ENCODE results near the gene UTP4.

The UTP4 gene

DNA sequence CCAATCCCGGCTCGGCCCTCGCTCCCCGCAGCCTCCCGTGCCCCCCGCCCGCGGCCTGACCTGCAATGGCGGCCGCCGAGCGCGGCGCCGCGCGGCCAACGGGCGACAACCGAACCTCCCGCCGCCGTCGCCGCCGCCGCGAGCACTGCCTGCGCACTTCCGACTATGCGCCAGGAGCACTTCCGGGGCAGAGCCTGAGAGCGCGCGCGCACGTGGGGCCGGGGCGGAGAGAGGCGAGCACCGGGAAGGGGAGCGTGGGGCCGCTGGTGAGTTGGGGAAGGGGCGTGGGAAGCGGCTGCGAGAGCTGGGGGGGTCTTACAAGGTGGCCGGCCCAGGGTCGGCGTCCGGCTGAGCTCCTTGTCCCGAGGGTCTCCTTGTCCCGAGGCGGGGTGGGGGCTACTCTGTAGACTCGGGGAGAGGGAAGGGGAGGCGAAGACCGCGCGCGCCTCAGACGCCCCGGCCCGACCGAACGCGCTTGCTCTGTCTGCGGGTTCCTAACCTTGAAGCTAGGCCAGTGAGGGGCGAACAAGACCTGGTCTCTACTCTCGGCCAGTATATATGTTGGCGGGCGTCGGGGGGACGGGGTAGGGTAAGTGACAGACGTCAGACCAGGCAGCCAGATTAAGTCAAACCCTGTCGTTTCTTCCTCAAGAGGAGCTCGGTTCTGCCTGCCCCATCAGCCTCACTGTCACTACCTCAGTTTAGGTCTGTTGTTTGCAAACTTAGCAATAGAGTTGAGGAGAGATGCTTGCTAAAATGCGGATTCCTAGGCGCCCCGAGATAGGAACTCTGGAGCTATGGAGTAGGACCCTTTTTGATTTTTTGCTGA lies at the start of gene UTP4, which contains the start of gene CHTF8:
TSS of gene UTP4 (plus strand) at position 226 of the 829 bp plus-strand sequence. CDS start 811 bp downstream, outside the sequence.
TSS of gene CHTF8 (minus strand) at position 165 of the 829 bp plus-strand sequence. CDS start 11,130 bp downstream, outside the sequence.
- peak; percentile 74 to 88 (median 77) for DNase-seq (ENCODE audit: low read depth in 2 of 3, low spot score in 1 of 3)

DNA sequence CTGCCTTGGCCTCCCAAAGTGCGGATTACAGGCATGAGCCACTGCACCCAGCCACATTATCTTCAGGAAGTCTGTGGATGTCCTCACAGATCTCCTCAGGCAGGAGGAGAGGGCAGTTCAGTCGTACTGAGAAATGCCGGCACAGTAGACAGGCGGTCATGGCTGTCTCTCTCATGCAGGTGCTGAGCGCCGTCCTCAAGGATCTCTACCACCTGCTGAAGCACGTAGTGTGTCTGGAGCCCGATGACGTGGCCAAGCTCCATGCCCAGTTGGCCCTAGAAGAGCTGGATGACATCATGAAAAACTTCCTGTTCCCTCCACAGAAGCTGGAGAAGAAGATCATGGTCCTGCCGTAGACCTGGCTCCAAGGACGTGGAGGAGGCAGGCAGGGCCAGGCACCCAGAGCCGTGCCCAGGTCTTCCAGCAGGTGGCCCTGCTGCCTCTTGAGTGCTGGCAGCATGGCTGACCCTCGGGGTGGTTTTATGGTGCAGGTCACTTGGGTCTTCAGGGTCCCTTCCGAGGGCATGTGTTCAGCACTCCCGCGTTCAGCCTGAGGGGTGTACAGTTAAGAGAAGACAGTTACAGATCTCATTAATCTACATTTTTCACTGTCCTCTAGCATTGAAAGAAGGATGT lies 49.0 kb upstream of the UTP4 start:
- DNase-seq (ENCODE audit: low read depth in 2 of 3, low spot score in 1 of 3): no peak

DNA sequence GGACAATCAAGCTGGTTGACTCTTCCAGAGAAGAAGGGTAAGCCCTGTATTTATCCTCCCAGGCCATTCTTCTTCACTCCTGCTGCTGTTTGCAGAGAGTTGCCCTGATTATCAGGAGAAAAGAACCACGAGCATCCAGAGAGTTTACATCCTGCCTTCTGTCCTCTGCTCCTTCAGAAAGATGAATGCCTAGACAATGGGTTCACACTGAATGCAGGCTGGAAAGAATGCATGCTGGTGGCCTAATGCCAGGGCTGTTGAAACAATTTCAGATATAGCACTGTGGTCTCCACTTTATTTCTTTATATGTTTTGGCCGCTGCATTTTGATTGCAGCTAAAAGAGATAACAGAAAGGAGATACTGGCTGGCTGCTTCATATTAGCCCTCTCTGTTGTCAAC lies 48.2 kb upstream of the UTP4 start:
- no peak for DNase-seq (ENCODE audit: low read depth in 2 of 3, low spot score in 1 of 3)

DNA sequence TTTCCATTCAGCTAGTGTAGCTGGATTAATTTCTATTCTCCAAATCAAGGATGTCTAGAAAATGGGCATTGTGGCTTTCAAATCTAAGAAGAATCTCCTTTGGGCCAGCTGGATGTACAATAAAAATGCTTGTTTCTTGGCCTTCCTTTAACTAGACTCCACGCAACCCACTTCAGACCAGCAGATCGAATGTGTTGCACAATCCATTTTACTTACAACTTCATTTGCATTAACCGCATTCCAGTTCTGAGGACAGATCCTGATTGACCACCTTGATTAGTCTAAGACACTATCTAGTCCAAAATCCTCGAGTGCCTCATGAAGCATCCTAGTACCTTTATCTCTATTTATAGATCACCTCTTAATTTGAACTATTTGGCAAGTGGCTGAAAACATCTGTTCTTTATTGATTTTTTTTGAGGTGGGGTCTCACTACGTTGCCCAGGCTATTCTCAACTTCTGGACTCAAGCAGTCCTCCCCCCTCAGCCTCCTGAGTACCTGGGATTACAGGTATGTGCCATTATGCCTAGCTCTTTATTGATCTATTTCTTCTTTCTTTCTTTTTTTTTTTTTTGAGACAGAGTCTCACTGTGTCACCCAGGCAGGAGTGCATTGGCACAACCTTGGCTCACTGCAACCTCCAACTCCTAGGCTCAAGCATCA lies 47.3 kb upstream of the UTP4 start:
- no peak for DNase-seq (ENCODE audit: low read depth in 2 of 3, low spot score in 1 of 3)

- no peak for DNase-seq (ENCODE audit: low read depth in 2 of 3, low spot score in 1 of 3)
Measured at GRCh38 chr16:69087161-69087581, 45.3 kb upstream of the UTP4 start.

- DNase-seq (ENCODE audit: low read depth in 2 of 3, low spot score in 1 of 3): no peak
Measured at GRCh38 chr16:69088684-69089083, 43.8 kb upstream of the UTP4 start.

DNA sequence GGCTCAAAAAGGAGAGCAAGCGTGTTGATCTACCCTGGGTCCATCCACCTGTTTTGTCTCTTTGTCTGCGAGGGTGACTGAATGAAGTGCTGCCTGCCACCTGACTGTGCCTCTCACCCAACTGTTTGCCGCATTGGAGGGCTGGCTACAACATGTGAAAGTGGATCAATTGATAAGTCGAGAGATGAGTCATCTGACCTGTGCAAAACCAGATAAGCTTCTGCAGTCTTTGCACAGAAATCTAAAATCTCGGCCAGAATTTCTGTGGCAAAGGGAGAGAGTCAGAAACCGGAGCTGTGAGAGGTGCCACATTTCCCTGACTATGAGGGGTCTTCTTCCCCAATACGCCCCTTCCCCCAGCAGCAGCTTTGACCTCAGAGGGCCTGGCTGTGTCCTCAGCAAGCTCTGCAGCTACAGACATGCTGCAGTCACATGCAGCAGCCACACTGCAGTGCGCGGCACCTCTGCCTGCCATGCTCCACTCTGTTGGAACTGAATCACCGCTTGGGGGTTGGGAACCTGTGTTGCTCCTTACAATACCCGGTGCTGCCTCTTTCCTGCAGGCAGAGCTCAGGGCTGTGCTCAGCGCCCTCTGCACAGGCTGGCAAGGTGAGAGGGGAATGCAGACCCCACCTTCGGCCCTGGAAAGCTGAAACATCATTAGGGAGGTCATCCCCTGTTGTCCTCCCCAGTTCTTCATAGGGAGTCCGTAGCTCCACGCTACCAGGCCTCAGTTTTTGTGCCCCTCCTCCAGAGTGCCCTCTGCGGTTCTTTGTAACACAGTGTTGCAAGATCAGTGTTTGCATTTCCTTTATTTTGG lies 43.1 kb upstream of the UTP4 start:
- DNase-seq (ENCODE audit: low read depth in 2 of 3, low spot score in 1 of 3): peak in 1 of 3 donors; percentile 13

- no peak for DNase-seq (ENCODE audit: low read depth in 2 of 3, low spot score in 1 of 3)
Measured at GRCh38 chr16:69093974-69094373, 38.5 kb upstream of the UTP4 start.

DNA sequence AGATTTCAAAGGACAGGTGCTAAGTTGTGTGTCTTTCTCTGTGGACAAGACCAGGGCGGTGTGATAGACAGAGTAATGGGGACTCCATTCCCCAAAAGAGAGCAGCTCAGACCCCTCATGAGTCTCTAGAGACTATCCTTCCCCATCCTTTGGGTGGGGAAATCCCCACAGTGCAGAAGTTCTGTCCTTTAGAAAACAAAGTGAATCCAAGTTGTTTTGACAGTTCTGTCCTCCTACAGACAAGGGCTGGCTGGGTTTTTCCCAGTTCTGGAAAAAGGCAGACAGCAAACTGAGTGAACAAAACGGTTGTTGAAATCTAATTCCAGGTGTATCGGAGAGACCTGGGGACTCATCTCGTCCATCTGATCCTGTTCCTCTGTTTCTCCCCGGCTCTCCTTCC lies 37.9 kb upstream of the UTP4 start:
- no peak for DNase-seq (ENCODE audit: low read depth in 2 of 3, low spot score in 1 of 3)

- no peak for DNase-seq (ENCODE audit: low read depth in 2 of 3, low spot score in 1 of 3)
Measured at GRCh38 chr16:69095193-69095592, 37.3 kb upstream of the UTP4 start.

DNA sequence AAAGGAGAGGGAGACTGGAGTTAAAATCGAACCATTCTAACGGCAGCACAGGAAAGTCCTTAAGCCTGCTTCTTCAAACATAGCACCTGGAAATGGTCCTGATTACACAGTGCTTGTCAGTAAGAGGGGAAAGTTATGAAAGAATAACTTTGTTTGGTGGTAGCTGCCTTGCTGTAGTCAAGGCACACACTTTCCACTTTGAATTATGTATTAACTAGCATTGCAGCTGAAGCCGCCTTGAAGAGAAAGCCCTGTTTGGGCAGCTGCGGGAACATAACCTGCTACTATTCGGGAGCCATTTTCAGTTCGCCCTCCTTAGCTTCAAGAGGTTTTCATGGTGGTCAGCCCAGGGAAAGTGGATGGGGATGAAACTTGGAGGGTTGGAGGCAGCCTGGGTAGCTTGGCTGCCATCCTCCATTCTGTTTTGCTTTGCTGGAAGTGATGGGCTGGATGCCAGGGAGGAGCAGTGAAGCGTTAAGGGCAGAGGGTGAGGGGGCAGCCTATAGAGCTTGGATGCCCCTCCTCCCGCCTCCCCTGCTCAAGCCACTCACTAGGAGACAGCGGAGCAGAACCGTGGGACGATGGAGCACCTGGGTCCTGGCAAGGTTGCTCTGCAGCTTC lies 32.3 kb upstream of the UTP4 start:
- DNase-seq (ENCODE audit: low read depth in 2 of 3, low spot score in 1 of 3): no peak

DNA sequence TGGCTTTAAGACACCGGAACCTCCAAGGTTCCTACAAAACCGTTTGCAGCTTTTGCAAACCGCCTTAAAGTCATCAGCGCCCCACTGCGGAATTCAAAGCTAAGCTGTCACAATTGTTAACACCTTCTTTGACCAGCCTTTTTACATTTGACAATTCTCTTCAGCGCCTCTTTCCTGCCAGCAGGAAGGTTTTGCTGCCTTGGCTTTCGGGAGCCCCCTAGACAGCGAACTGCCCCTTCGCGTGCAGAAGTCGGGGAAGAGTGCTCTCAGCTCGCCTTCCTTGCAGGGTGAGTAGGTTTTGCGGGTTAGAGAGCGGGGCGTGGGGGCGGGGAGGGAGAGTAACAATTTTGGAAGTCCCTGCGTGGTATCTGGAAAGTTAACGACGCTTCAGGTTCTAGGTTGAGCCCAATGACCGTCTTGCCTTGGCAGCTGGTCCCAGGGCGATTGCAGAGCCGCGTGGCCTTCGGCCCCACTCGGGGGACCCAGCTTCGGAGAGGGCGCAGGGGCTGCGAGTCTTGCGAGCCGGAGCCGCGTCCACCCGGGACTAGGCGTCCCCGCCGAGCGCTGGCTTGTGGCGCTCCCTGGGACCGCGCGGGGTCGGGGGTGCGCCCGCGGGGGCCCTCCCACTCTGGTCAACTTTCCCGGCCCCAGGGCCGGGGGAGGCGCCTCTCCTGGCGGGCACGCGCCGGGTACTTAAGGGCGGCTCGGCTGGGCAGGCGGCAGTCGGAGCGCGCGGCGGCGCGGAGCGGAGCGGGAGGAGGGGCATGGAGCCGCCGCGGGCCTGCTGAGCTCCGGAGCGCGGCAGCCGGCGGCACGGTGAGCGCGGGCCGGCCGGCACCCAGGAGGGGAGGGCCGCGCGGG lies 26.7 kb upstream of the UTP4 start, which contains the start of gene HAS3:
TSS of gene HAS3 (plus strand) at position 153 of the 861 bp plus-strand sequence. CDS start 3,743 bp downstream, outside the sequence.
- DNase-seq (ENCODE audit: low read depth in 2 of 3, low spot score in 1 of 3): peak in 1 of 3 donors; percentile 27

DNA sequence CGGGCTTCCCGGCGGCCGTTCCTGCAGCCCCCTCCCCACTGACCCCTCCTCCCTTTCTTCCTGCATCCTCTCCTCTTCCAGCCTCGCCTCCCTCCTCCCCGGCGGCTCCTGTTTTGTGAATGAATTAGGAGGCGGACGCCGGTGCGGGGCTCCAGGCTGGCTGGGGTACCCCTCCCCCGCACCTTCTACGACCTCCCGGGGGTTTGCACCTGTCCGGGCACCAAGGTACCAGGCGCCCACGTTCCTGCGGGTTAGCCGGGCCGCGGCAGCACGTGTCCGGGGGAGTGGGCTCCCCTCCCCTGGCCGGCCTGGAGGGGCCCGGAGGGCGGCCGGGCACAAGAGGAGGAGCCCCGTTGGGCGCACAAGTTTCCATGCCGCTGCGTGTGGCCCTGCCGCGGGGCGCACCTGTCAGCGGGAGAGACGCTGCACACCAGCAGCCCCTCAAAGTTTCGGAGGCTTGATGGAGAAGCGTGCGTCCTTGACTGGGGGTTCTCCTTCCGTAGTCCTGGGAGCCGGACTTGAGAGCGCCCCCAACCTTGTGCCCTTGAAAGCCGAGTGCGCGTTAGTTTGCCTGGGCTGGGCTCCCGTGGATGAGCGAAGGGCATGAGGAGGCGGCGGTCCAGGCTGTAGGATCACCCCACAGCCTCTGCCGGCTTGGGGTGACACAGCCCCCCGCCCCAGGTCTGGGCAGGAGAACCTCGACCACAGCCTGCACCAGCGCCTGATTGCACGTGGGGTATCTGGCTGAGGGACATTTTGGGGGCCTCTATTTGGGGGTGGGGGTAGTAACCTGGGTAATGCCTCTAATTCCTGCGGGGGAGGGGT lies 25.7 kb upstream of the UTP4 start:
- DNase-seq (ENCODE audit: low read depth in 2 of 3, low spot score in 1 of 3): no peak

DNA sequence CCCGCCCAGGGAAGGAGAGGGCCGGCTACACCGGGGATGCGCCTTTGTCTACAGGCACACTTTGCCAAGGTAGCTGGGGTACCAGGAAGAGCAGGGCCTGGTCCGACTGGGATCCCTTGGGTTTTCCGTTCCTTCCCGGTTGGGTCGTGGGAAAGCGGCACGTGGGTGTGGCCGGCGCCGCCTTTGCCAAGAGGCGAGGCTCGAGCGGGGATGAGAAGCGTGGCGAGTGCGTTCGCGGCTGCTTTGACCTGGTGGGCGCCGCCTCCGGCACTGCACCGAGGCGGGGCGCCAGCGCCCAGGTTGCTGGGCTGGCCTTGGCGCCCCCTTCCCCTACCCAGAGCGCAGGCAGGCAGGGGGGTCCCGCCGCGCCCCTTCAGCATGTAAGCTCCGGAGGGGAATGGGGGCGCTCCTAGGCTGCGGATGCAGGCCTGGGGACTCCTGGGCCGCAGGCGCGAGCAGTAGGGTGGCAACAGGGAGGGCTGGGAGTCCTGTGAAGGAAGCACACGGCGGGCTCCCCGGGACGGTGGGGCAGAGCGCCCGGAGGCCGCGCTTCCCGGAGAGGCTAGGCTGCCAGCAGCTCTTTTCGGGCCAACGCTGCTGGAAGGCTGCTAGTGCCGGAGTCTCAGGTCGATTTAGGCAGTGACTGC lies 25.0 kb upstream of the UTP4 start:
- DNase-seq (ENCODE audit: low read depth in 2 of 3, low spot score in 1 of 3): no peak

GRCh38 chr16:69108064-69108904 lies 24.2 kb upstream of the UTP4 start:
- no peak for DNase-seq (ENCODE audit: low read depth in 2 of 3, low spot score in 1 of 3)

- no peak for DNase-seq (ENCODE audit: low read depth in 2 of 3, low spot score in 1 of 3)
Measured at GRCh38 chr16:69108905-69109252, 23.6 kb upstream of the UTP4 start.
